GM21423 (cell line): ENCODE data around the gene WDR19.
"Not testable (repeated sequence)": the region's sequence is repeated elsewhere in the genome, so short reads cannot be mapped to it uniquely, and the experiment has no call there.

ENCODE experiments used
- ATAC-seq: cut with Tn5 transposase; IDR thresholded peaks from one replicate; pipeline ENCODE4 v1.9.1; 2021; ENCODE audit warnings: mild to moderate bottlenecking, moderate library complexity; ENCODE audit not compliant: unreplicated experiment

Gene WDR19

DNA sequence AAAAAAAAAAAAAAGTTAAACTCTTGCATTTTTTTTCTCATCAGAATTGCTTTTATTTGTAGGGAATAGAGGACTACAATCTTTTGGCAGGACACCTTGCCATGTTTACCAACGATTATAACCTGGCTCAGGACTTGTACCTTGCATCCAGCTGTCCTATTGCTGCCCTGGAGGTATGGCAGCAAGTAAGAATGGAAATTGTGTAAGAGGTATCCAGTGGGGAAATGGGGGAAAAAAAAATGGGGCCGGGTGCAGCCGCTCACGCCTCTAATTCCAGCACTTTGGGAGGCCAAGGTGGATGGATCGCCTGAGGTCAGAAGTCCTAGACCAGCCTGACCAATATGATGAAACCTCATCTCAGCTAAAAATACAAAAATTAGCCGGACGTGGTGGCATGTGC, 49.8 kb downstream of the WDR19 start:
- no peak for ATAC-seq

DNA sequence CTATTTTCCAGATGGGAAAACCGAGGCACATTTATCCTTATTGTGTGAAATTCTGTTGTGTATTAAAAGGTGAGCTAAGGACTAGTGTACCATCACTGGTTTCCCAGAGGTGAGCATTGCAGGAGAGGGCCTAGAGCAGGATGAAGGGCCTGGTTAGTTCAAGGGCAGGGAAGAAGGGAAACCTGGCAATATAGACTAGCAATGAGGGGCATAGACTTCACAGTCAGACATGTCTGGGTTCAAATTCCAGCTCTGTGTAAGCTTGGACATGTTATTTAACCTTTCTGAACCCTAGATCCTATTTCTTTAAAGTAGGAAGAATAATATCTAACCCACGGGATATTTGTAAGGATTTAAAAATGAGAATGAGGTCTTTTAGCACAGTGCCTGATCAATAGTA, 50.8 kb downstream of the WDR19 start:
- no peak for ATAC-seq

DNA sequence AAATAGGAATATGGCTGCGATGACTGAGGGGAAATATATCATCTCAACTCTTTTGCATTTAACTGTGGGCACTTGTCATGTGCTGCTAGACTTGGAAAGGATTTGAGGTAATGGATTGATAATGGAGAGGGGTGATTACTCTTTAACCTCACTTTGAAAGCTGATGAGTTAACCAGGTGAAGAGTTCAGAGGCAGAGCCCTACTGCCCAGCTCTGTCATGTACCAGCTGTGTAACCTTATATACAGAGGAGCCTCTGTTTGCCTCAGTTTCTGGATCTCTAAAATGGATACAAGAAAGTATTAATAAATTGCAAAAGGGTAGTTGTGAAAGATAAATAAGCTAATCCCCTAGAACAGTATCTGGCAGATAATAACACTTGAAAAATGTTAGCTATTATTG, 51.5 kb downstream of the WDR19 start:
- no peak for ATAC-seq

DNA sequence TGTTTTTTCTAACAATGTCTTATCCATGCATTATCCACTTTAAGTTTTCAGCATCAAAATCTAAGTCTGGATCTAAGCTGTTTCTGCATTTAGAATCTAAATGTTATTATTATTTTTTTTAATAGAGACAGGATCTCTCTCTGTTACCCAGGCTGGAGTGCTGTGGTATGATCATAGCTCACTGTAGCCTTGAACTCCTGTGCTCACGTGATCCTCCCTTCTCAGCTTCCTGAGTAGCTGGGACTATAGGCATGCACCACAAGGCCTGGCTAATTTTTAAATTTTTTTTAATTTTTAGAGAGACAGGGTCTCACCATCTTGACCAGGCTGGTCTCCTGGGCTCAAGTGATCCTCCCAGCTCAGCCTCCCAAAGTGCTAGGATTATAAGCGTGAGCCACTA, 52.7 kb downstream of the WDR19 start:
- ATAC-seq = no peak

DNA sequence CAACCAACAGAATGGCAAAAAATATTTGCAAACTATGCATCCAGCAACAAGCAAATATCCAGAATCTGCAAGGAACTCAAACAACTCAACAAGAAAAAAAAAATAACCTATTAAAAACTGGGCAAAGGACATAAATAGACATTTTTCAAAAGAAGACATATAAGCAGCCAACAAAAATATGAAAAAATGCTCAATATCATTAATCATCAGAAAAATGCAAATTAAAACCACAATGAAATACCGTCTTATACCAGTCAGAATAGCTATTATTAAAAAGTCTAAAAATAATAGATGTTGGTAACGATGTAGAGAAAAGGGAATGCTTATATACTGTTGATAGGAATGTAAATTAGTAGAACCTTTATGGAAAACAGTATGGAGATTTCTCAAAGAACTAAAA, 53.4 kb downstream of the WDR19 start:
- no peak for ATAC-seq

DNA sequence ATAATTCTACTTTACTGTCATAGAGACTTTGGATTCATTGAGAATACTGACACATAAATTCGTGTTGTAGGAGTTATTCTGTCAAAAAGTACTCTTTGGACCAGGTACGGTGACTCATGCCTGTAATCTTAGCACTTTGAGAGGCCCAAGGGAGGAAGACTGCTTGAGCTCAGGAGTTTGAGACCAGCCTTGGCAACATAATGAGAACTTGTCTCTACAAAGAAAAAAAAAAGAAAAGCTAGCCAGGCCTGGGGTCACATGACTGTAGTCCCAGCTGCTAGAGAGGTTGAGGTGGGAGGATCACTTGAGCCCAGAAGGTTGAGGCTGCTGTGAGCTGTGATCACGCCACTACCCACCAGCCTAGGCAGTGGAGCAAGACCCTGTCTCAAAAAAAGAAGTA, 54.9 kb downstream of the WDR19 start:
- ATAC-seq = no peak

DNA sequence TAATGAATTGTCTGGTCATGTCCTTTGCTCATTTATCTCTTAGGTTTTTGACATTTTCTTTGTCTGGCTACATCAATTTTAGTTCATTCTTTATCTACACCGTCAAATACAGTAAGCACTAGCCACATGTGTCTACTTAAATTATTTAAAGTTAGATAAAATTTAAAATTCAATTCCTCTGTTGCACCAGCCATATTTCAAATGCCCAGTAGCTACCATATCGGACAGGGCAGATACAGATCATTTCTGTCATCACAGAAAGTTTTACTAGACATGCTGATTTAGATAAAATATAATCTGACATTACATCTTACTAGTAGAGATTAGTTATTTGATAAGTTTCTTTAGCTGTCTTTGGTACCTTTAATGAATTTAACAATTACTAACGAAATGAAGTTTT, 61.1 kb downstream of the WDR19 start:
- no peak for ATAC-seq

DNA sequence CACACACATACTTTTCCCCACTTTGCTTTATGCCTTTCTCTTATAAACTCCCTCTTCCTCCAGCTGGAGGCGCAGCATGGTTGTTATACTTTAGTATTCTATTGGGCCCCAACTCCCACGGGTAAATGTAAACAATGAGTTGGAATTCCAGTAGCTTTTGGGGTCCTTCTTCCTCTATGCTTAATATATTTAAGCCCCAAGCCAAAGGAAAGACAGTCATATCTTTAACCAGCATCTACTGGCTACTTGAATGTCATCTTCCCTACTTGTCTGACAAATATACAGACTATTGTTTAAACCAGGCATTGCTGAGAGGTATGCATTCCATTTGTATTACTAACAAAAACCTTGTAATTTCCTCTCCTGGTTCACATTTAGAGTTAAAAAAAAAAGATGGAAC, 72.9 kb downstream of the WDR19 start:
- no peak for ATAC-seq

DNA sequence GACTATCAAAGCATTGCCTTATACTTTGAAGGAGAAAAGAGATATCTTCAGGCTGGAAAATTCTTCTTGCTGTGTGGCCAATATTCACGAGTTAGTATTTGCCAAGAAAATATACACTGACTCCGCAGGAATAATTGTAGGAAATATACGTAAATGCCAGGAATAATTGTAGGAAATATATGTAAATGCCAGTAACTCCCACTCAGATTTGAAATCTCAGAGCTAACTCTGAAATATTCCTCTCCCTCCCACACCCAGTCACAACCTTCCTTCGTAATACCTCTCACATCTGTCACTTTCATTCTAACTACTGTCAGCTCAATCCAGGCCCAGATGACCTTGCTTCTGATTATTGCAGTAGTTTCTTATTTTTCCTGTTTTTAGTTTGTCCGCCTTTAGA, 73.5 kb downstream of the WDR19 start:
- ATAC-seq = no peak

DNA sequence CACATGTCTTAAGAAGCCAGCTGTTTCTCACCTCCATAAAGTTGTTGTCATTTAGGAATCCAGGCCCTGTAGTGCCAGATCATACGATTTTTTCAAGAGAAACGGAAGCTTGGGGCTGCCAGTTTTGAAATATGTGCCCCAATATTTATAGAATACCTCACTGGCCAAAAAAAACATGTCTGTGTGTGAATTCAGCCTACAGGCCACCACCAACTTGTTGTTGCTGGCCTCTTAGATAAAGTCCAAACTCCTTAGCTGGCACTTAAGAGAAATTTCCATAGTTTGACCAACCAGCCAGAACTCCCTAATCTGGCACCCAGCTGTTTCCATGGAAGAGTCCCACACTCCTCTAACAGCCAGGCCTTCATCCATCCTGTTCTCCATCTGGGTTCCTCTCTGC, 74.1 kb downstream of the WDR19 start:
- no peak for ATAC-seq

DNA sequence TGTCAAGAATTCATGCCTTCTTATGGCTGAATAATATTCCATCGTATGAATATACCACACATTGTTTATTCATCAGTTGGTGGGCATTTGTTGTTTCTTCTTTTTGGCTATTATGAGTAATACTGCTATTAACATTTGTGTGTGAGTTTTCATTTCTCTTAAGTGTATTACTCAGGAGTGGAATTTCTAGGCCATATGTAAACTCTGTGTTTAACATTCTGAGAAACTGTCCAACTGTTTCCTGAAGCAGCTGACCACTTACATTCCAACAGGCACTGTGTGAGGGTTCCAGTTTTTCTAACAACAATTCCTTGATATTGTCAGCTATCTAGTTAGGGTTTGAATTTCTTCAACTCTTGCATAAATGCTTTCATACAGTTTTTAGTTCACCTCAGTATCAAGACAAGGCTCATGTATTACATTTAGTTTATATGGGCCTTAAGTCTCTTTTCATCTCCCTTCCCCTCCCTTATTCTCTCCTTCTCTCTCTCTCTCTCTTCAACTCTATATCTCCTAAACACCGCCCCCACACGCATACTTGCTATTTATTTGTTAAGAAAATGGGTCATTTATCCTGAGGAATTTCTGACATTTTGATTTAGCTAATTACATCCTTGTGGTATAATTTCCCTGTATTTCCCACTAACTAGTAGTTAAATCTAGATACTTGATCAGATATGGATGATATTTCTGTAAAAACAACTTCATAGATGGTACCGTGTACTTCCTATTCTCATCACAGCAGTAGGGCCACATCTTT, 77.4 kb downstream of the WDR19 start:
- ATAC-seq = no peak

DNA sequence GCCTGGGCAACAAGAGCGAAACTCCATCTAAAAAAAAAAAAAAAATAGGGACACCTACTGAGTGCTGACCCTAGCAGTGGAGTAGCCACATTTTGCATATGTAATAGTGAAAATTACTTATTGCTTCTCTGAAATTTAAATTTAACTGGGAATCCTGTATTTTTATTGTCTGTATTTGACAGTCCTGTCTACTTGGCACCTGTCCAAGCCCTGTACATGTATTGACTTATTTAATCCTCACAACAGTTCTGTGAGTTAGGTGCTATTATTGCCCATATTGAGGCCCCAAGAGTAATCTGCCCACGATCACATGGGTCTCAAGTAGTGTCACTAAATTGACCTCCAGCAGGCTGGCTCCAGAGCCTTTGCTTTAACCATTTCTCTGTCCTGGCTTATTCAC, 81.6 kb downstream of the WDR19 start:
- no peak for ATAC-seq

DNA sequence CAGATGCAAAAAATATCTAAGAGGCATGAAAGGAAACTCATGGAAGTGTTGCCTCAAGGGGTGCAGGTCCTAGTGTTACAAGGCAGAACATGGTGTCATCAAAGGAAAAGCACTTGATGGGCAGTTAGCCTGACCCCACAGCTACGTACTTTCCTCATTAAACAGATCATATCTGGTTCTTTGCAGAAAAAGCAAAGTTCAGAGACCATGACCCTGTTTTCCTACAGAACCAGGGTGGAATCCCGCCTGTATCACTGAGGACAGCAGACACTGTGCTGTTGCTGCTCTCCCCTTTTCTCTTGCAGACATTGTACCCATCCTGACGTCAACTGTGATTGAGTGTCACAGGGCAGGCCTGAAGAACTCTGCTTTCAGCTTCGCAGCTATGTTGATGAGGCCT, 92.2 kb downstream of the WDR19 start:
- ATAC-seq = no peak

DNA sequence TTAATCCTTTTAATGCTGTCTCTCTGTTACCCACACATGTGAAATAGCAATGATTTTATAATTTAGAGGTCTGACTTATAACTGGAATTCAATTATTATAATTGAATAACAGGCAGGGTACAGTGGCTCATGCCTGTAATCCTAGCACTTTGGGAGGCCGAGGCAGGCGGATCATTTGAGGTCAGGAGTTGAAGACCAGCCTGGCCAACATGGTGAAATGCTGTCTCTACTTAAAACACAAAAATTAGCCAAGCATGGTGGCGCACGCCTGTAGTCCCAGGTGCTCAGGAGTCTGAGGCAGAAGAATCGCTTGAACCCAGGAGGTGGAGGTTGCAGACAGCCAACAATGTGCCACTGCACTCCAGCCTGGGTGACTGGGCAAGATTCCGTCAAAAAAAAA, 95.3 kb downstream of the WDR19 start:
- not testable (repeated sequence) for ATAC-seq

DNA sequence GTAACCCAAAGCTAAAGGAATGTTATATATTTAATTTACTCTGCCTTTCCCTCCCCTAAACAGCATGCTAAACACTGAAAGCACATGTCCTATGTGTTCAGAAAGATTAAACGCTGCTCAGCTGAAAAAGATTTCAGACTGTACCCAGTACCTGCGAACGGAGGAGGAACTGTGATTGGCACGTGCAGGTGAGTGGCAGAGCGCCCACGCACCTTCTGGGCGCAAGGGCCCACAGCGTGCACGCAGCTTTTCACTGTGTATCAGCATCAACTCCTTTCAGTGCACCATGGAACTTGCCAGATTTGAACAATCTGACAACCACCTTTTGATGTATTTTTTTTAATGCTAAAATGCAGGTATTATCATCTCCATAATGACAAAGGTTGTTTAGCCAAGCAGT, 96.1 kb downstream of the WDR19 start:
- ATAC-seq = no peak

DNA sequence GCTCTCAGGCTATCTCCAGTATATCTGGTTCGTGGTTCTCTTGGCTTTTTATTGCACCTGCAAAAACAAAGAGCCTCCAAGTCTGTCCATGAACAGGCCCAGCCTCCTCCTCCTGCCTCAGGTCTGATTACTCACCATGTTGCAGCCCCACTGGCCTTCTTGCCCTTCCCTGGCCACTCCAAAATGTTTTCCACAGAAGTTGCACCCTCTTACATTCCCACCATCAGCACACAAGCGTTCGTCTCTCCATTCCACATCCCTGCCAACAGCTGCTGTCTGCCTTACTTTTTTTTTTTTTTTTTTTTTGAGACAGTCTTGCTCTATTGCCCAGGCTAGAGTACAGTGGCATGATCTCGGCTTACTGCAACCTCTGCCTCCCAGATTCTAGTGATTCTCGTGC, 97.1 kb downstream of the WDR19 start:
- no peak for ATAC-seq

DNA sequence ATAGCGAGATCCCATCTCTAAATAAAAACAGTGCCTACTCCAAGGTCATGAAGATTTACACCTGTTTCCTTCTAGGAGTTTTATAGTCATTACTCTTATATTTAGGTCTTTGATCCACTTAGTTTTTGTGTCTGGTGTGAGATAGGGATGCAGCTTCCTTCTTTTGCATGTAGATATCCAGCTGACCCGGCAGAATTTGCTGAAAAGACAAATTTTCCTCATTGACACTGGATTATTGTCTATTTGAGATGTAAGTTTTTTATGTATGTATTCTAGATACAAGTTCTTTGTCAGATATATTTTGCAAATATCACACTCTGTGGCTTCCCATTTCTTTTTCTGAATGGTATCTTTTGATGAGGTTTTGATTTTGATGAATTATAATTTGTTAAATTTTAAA, 98.4 kb downstream of the WDR19 start:
- no peak for ATAC-seq

DNA sequence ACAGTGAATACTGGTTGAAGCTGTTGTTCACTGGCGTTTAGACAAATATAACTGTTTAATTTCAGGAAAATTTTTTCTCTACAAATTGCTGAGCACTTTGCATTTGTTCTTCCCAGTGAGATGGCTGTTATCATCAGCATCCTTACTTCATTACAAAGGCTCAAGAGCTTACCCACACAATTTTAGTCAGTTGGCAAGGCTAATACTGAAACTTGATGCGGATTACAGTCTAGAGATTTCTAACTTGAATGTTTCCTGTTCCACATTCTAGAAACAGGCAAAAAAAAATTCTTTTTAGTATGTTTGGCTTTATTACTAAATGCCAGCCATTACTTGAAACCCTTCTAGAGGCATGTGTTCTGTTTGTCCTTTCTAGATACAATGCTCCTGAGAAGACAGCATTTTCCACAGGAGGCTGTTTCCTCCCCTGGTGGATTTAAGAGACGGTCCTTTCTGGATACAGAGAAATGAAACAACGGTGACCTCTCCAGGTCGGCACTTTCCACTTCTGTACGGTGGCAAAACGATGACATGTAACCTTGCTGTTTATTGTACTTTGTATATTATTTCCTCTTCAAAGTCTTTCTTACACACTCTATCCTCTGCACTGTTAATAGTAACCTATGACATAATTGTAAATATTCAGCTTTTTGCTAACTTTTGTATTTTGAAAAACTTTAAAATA, 102.9 kb downstream of the WDR19 start:
- no peak for ATAC-seq

DNA sequence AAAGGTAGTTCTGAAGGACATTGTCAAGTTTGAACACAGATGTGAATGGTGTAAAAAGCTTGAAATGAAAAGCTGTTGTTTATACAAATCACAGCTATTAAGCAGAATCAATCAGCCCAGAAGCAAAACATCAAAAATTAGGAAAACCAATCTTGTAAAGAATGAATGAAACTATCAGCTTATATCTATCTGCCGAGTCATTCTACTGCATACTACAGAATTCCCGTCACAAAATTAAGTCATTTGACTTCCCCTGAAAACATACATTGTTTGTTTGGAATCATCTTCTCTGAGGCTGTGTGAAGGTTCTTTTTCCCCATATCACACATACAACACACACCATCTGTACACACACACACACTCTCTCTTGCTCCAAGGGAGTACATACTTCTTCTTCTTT, 103.5 kb downstream of the WDR19 start:
- no peak for ATAC-seq

DNA sequence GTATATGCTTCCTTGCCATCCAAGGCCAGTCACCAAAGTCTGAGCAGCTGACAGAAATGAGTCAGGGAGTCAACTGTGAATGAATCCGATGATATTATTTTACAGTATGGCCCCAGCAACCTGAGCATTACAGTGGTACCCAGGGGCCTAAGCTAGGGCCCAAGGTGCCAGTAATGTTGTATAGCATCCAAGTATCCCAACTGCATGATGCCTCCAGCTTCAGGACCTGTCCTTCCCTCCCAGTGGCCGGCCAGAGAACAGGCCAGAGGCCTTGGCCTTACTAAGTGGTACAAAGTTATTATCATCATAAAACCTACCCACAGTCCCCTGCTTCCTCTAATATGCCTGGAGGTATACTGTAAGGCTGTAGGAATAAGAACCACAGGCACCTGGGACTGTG, 103.9 kb downstream of the WDR19 start:
- no peak for ATAC-seq

DNA sequence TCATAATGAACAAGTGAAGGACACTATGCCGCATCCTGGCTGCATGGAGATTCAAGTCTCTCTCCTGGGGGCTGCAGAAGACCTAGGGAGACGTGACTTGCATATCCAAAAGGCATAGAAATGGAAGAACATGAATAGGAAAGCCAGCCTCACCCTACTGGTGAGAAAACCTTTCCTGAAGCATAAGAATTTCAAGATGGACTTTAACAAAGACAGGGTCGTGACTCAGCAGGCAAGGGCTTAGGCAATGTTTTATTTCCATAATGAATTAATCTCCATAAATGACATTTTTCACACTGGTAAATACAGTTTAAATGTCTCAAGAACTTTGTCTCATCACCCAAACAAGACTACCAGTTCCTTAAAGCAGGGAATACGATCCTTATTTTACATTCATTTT, 104.9 kb downstream of the WDR19 start:
- ATAC-seq = no peak

DNA sequence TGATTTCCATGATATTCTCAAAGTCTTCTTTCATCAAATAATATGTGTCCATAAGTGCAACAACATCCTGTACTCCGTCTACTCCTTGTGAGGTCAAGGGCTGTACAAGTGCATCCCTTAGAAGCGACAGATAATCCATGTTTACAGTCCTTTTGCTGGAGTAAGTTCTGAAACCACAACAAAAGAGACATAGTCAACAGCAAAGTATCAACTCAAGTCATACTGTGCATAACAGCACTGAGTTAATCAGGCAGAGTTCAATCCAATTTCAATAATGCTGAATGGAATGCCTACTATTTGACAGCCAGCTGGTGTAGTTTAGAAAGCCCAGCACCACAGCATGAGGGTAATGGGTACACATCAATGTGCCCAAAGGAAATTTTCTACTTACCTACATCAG, 109.4 kb downstream of the WDR19 start:
- no peak for ATAC-seq

DNA sequence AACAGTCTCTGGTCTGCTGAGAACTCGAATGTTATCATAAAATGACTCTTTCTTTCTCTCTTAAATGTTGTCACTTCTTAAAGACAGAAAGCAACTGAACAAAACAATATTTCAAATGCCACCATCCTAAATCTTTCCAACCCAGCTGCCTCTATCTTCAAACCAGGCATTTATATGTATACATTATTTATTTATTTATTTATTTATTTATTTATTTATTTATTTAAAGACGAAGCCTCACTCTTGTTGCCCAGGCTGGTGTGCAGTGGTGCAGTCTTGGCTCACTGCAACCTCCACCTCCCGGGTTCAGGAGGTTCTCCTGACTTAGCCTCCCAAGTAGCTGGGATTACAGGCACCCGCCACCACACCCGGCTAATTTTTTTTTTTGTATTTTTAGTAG, 110.1 kb downstream of the WDR19 start:
- ATAC-seq = not testable (repeated sequence)
